Activated CD4-positive, alpha-beta T cell treated with anti-CD3 and anti-CD28 coated beads for 24 hours (primary cell): Measurements from ENCODE around the gene DCD.

Experiments
- DNase-seq, 2 donors: peaks; one replicate each; pipeline ENCODE4 v3.0.0-alpha.2; 2020; ENCODE audit warnings: low read depth in 2 of 2

Gene DCD

GRCh38 chr12:54606556-54606955 is 41.6 kb downstream of the DCD start:
- DNase-seq, result no peak

- DNase-seq, result no peak
These were observed 42.8 kb downstream of the DCD start for GRCh38 chr12:54605138-54605970.

- no peak for DNase-seq
These were observed 43.7 kb downstream of the DCD start for GRCh38 chr12:54604436-54604835.

- no peak for DNase-seq
These were observed 44.3 kb downstream of the DCD start for GRCh38 chr12:54603872-54604271.

GRCh38 chr12:54603173-54603814 is 44.9 kb downstream of the DCD start:
- peak; percentile 46 to 54 for DNase-seq

GRCh38 chr12:54602661-54603060 is 45.5 kb downstream of the DCD start:
- DNase-seq, result no peak

GRCh38 chr12:54601841-54602240 is 46.3 kb downstream of the DCD start:
- DNase-seq, result no peak

- no peak for DNase-seq
These were observed 49.2 kb downstream of the DCD start for GRCh38 chr12:54598970-54599369.

- DNase-seq, result peak; percentile 13 to 57
These were observed 51.6 kb downstream of the DCD start for GRCh38 chr12:54596526-54596946.

GRCh38 chr12:54595471-54595870 is 52.7 kb downstream of the DCD start:
- DNase-seq, result no peak
